Activated T-helper 1 cell treated with anti-CD3 and anti-CD28 coated beads, Interleukin-12 subunit alpha, Interleukin-12 subunit beta, Interleukin-2, Interleukin-4 antibody, amounts not matched to agents 30 ng/mL and 10 ng/mL and 1 ng/mL, durations not matched to agents 14 hours and 24 hours and 36 hours (primary cell): ENCODE results near the gene DDX5. TPM values are rescaled to one million over a fixed set of nuclear protein-coding genes. Genes with fewer than 3 reads are reported as not detected.
A peak's percentile ranks its signal among the peaks of the same experiment; 100 is the strongest.
"Not testable (repeated sequence)": the region's sequence is repeated elsewhere in the genome, so short reads cannot be mapped to it uniquely, and the experiment has no call there.

Experiments
- DNase-seq: peaks from one replicate; pipeline ENCODE4 v3.0.0; 2021; ENCODE audit warnings: low spot score
- H3K27ac Mint-ChIP-seq: one replicate; pipeline ENCODE4 v1.8.0; 2021; ENCODE audit warnings: mild to moderate bottlenecking, mixed read lengths
- H3K27me3 Mint-ChIP-seq: one replicate; pipeline ENCODE4 v1.8.0; 2022; ENCODE audit warnings: mild to moderate bottlenecking, moderate library complexity, mixed read lengths; ENCODE audit not compliant: insufficient read depth
- H3K36me3 Mint-ChIP-seq: one replicate; pipeline ENCODE4 v1.8.0; 2021; ENCODE audit warnings: low read depth, mixed read lengths
- H3K4me1 Mint-ChIP-seq: one replicate; pipeline ENCODE4 v1.8.0; 2021; ENCODE audit warnings: low read depth, mixed read lengths
- H3K4me3 Mint-ChIP-seq: one replicate; pipeline ENCODE4 v1.8.0; 2021; ENCODE audit warnings: mild to moderate bottlenecking, moderate library complexity, mixed read lengths
- H3K9me3 Mint-ChIP-seq: one replicate; pipeline ENCODE4 v1.8.0; 2021; ENCODE audit warnings: mixed read lengths
- intact Hi-C: fragments of 100-400 bp; cut with micrococcal nuclease; formaldehyde crosslinking; loops from one replicate; pipeline ENCODE4 v1.15.1; 2024
- total RNA-seq: library from RNA; stranded (reverse); gene quantifications from 2 replicates; pipeline ENCODE4 v1.2.3, GENCODE V29; 2022

Gene DDX5
- total RNA-seq, 1 donor from 2014 or later, result 926 TPM

DNA sequence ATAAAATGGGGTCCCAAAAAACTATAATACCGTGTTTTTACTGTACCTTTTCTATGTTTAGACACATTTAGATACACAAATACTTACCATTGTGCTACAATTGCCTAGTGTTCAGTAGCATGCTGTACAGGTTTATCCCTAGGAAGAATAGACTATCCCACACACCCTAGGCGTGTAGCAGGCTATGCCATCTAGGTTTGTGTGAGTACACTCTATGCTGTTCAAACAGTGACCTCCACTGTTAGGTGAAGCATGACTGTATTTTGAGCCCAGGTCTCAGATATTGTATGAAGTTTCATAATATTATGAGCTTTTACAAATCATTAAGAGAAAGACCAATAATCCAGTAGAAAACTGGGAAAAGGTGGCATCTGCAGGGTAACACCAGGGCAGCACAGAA lies 33.5 kb downstream of the DDX5 start:
- Mint-ChIP-seq H3K36me3 (no peaks in the 10 kb centered on the region), H3K27ac (no peak overlapping the region), H3K4me1 (no peaks in the 10 kb centered on the region), H3K27me3 (no peaks in the 10 kb centered on the region), H3K9me3 (no peaks in the 10 kb centered on the region), H3K4me3 (no peak overlapping the region)
- no peak for DNase-seq
- intact Hi-C loops, result no loop called here

DNA sequence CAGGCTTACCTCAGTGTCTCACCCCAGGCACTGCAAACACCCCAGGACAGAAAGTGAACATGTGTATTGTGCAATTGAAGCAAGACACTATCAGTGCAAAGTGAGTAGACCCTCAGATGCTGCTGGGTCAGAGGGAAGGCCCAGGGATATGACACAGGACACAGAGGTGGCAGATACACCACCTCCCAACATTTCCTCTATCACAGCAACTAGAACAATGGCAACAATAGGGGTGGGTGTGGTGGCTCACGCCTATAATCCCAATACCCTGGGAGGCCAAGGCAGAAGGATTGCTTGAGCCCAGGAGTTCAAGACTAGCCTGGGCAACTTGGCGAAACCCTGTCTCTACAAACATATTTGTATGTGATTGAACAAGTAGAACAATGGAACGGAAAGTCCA lies 34.6 kb downstream of the DDX5 start:
- H3K36me3 Mint-ChIP-seq, result no peaks in the 10 kb centered on the region
- no peak for DNase-seq
- no peaks in the 10 kb centered on the region for H3K9me3 Mint-ChIP-seq
- no peaks in the 10 kb centered on the region for H3K4me1 Mint-ChIP-seq
- intact Hi-C loops, result no loop called here
- no peak overlapping the region for H3K4me3 Mint-ChIP-seq
- H3K27ac Mint-ChIP-seq, result no peak overlapping the region
- H3K27me3 Mint-ChIP-seq, result peaks cover 3% of the 10 kb centered on the region

DNA sequence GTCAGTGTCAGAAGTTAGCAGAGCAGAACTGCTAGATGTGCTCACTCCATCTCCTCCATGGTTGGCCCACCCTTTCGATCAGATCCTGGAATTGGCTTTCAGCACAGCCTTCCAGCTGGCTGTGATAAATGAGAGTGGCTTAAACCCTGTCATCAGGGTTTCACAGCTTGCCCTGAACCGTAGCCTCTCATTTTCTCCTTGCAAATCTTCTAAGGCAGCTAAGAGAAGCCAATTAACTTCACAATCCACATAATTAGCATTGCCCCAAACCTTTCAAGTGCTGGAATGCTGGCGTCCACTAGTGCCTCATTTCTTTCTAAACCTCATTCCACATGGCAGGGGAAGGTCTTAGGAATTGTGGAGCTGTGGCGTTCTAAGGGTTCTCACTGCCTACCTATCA lies 35.5 kb downstream of the DDX5 start:
- DNase-seq, result no peak
- Mint-ChIP-seq H3K4me1 (no peaks in the 10 kb centered on the region), H3K27me3 (peaks cover 6% of the 10 kb centered on the region), H3K36me3 (no peaks in the 10 kb centered on the region), H3K27ac (no peak overlapping the region), H3K9me3 (no peaks in the 10 kb centered on the region), H3K4me3 (no peak overlapping the region)
- intact Hi-C loops, result no loop called here

DNA sequence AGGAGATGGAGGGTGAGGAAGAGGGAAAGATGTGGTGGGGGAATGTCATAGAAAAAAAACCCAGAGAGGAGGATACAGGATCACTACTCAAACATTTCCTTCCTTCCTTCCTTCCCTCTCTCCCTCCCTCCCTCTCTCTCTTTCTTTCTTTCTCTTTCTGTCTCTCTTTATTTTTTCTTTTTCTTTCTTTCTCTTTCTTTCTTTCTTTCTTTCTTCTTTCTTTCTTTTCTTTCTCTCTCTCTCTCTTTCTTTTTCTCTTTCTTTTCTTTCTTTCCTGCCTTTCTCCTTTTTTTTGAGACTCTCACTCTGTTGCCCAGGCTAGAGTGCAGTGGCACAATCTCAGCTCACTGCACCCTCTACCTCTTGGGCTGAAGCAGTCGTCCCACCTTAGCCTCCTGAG lies 39.3 kb downstream of the DDX5 start:
- DNase-seq, H3K9me3 Mint-ChIP-seq, H3K4me1 Mint-ChIP-seq, H3K27ac Mint-ChIP-seq, intact Hi-C loops, H3K4me3 Mint-ChIP-seq, H3K36me3 Mint-ChIP-seq, H3K27me3 Mint-ChIP-seq: not testable (repeated sequence)

DNA sequence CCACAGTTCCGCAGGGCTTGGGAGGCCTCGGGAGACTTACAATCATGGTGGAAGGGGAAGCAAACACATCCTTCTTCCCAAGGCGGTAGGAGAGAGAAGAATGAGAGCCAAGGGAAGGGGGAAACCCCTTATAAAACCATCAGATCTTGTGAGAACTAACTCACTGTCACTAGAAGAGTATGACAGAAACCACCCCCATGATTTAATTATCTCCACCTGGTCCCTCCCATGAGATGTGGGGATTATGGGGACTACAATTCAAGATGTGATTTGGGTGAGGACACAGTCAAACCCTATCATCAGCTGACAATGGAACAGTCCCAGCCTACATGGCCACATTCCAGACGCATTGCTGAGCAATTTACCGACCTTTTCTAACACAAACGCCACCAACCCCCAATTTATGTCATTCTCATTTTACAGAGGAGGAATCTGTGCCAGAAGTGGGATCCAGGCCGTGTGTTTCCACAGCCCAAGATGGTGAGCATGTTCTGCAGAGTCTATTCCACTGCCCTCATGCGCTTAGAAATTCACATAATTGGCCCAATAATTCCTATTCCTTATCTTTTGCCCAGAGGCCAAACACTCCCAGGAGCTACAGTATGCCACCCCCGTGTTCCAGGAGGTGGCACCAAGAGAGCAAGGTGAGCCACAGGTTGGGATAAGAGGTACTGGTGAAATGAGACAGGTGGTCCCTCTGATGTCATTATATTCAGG lies 39.9 kb downstream of the DDX5 start:
- H3K4me1 Mint-ChIP-seq, result no peaks in the 10 kb centered on the region
- no peak overlapping the region for H3K27ac Mint-ChIP-seq
- H3K27me3 Mint-ChIP-seq, result peaks cover 8% of the 10 kb centered on the region
- no peak for DNase-seq
- peaks cover 2% of the 10 kb centered on the region for H3K36me3 Mint-ChIP-seq
- intact Hi-C loops, result no loop called here
- H3K9me3 Mint-ChIP-seq, result no peaks in the 10 kb centered on the region
- H3K4me3 Mint-ChIP-seq, result no peak overlapping the region

DNA sequence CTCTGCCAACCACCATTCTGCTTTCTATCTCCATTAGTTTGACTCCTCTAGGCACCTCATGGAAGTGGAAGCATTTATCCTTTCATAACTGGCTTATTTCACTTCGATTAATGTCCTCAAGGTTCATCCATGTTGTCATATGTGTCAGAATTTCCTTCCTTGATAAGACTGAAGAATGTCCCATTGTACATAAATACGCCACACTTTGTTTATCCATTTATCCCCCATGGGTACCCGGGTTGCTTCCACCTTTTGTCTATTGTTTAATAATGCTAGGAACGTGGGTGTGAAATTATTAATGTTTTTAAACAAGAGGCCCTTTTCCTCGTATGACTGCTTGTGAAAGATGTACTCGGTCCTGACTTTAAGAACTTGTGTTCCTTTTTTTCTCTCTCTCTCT lies 44.3 kb downstream of the DDX5 start:
- H3K9me3 Mint-ChIP-seq, result no peaks in the 10 kb centered on the region
- no peak for DNase-seq
- H3K4me1 Mint-ChIP-seq, result peaks cover 11% of the 10 kb centered on the region
- no peak overlapping the region for H3K27ac Mint-ChIP-seq
- no peak overlapping the region for H3K4me3 Mint-ChIP-seq
- H3K36me3 Mint-ChIP-seq, result peaks cover 2% of the 10 kb centered on the region
- intact Hi-C loops, result no loop called here
- H3K27me3 Mint-ChIP-seq, result peaks cover 5% of the 10 kb centered on the region

DNA sequence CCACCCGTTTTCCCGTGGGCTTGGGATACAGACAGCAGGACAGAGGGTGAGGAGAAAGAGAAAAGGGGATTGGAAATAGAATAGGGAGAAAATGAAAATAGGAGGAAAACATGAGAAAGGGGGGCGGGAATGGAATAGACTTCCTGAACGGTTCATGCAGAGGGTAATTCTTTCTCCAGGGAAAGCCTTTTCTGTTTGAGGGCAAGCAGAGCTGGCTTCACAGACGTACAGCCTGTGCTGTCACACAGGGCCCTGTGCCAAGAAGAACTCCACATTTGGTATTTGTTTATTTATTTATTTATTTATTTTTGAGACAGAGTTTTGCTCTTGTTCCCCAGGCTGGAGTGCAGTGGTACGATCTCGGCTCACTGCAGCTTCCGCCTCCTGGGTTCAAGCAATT lies 45.1 kb downstream of the DDX5 start:
- H3K27me3 Mint-ChIP-seq, result peaks cover 5% of the 10 kb centered on the region
- H3K27ac Mint-ChIP-seq, result no peak overlapping the region
- no peak overlapping the region for H3K4me3 Mint-ChIP-seq
- H3K4me1 Mint-ChIP-seq, result peaks cover 20% of the 10 kb centered on the region
- intact Hi-C loops, result no loop called here
- H3K36me3 Mint-ChIP-seq, result peaks cover 2% of the 10 kb centered on the region
- no peaks in the 10 kb centered on the region for H3K9me3 Mint-ChIP-seq
- no peak for DNase-seq

DNA sequence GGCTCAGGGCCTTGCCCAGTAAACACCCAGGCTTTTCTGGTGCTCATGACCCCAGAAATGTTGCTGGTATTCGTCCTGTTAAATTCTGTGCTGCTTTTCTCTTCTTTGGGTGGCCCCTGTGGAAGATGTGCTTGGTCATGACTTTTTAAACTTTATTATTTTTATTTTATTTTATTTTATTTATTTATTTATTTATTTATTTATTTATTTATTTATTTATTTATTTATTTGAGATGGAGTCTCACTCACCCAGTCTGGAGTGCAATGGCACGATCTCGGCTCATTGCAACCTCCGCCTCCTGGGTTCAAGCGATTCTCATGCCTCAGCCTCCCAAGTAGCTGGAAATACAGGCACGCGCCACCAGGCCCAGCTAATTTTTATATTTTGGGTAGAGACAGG lies 46.3 kb downstream of the DDX5 start:
- H3K4me1 Mint-ChIP-seq, result peaks cover 21% of the 10 kb centered on the region
- H3K27me3 Mint-ChIP-seq, H3K36me3 Mint-ChIP-seq, H3K9me3 Mint-ChIP-seq, H3K4me3 Mint-ChIP-seq, DNase-seq, intact Hi-C loops, H3K27ac Mint-ChIP-seq: not testable (repeated sequence)

DNA sequence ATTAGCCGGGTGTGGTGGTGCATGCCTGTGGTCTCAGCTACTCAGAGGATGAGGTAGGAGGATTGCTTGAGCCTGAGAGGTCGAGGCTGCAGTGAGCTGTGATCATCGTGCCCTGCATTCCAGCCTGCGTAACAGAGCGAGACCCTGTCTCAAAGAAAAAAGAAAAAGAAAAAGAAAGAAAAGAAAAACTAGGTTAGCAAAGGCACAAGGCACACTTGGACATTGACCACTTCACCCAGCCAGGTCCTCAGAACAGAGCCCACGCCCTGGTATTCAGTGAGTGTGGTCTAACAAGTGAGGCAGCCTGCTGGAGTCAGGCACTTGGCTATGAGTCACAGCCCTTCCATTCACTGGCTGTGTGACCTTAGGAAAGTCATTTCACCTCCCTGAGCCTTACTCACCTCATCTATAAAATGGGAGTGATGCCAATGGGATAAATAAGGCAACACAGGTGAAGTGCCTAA lies 46.8 kb downstream of the DDX5 start:
- peaks cover 2% of the 10 kb centered on the region for H3K36me3 Mint-ChIP-seq
- no peak overlapping the region for H3K4me3 Mint-ChIP-seq
- H3K27me3 Mint-ChIP-seq, result peaks cover 2% of the 10 kb centered on the region
- no peaks in the 10 kb centered on the region for H3K9me3 Mint-ChIP-seq
- H3K27ac Mint-ChIP-seq, result no peak overlapping the region
- peaks cover 21% of the 10 kb centered on the region for H3K4me1 Mint-ChIP-seq
- intact Hi-C loops, result no loop called here
- DNase-seq, result no peak

DNA sequence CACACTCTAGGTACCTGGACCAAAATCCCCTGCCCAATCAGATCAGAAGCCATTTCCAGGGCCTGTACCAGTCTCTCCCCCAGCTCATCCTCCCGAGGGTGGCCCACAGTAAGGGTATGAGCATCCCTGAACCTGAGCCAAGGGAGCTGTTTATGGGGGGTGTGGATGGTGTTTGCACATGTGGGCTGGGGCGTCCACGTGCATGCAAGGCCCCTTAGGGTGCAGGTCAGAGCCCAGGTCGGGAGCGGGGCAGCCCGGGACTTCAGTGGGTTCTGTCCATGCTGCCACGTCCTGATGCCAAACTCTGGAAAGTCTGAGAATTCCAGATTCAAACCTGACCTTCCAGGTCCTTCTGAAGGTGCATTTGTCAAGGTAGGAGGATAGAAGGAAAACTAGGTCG lies 47.3 kb downstream of the DDX5 start:
- Mint-ChIP-seq H3K4me1 (peaks cover 21% of the 10 kb centered on the region), H3K4me3 (no peak overlapping the region), H3K27ac (no peak overlapping the region), H3K36me3 (peaks cover 2% of the 10 kb centered on the region), H3K27me3 (peaks cover 2% of the 10 kb centered on the region), H3K9me3 (no peaks in the 10 kb centered on the region)
- DNase-seq, result no peak
- intact Hi-C loops, result no loop called here

DNA sequence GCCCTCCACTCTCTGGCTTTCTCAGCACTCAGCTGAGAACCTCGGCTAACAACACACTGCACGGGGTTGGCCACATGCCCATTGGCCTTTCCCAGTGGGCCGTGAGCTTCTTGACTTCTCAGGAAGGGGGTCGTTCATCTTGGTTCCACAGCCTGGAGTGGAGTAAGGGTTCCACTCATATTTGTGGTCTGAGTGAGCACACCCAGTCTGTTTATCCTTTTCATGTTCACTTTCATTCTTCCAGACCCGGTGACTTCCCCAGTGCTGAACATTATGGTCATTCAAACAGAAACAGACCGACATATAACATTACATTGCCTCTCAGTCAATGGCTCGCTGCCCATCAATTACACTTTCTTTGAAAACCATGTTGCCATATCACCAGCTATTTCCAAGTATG lies 48.9 kb downstream of the DDX5 start:
- Mint-ChIP-seq H3K4me1 (peaks cover 21% of the 10 kb centered on the region), H3K4me3 (no peak overlapping the region), H3K27me3 (peaks cover 4% of the 10 kb centered on the region), H3K9me3 (no peaks in the 10 kb centered on the region), H3K36me3 (peaks cover 2% of the 10 kb centered on the region), H3K27ac (no peak overlapping the region)
- intact Hi-C loops, result no loop called here
- DNase-seq, result no peak

DNA sequence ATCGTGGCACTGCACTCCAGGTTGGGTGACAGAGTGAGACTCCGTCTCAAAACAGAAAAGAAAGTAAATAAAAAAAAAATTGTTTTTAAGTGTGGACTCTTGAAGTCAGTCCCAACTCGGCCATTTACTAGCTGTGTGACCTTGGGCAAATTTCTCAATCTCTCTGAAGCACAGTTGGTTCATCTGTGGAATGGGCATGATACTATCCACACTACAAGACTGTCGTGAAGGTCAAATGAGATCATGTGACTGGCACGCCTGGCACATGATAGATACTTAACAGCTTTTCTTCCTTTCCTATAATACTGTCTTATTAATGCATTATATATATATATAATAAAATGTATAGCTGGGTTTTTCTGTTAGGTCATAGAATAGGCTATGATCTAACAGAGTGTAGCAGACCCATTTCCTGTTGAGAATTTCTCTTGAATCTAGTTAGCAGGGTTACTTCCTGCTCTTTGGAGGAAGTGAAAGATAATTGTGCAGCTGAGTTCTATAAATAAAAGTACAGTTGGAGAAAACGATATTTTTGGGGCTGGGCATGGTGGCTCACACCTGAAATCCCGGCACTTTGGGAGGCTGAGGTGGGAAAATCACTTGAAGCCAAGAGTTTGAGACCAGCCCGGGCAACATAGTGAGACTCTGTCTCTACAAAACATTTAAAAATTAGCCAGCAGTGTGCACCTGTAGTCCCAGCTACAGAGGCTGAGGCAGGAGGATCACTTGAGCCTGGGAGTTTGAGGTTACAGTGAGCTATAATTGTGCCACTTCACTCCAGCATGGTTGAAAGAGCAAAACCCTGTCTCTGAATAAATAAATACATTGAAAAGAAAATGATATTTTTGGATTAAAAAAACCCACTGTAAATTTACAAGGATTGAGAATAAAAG lies 49.9 kb downstream of the DDX5 start:
- peak overlapping the region; percentile 71 for H3K27ac Mint-ChIP-seq
- H3K4me1 Mint-ChIP-seq, result peaks cover 21% of the 10 kb centered on the region
- no peak overlapping the region for H3K4me3 Mint-ChIP-seq
- no peaks in the 10 kb centered on the region for H3K9me3 Mint-ChIP-seq
- intact Hi-C loops, result no loop called here
- no peaks in the 10 kb centered on the region for H3K36me3 Mint-ChIP-seq
- no peak for DNase-seq
- H3K27me3 Mint-ChIP-seq, result peaks cover 3% of the 10 kb centered on the region

DNA sequence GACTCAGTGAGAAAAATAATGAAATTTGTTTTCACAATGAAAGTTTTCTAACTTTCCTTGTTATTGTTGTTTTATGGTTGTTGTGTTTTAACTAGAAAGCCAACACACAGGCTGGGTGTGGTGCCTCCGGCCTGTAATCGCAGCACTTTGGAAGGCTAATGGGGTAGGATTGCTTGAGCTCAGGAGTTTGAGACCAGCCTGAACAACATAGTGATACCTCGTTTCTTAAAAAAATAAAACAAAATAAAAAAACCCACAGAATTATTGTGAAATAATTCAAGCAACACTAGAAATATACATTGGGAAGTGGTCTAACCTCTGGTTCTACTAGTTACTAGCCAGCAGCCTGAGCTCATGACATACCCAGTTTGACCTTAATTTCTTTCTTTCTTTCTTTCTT lies 56.5 kb downstream of the DDX5 start:
- intact Hi-C loops, result no loop called here
- Mint-ChIP-seq H3K4me3 (no peak overlapping the region), H3K36me3 (no peaks in the 10 kb centered on the region), H3K27ac (no peak overlapping the region), H3K9me3 (no peaks in the 10 kb centered on the region), H3K4me1 (peaks cover 26% of the 10 kb centered on the region), H3K27me3 (peaks cover 3% of the 10 kb centered on the region)
- DNase-seq, result no peak
